Neural progenitor cell (in vitro differentiated cells): Measurements from ENCODE around the gene UBAC1. TPM values are rescaled to one million over a fixed set of nuclear protein-coding genes. Genes with fewer than 3 reads are reported as not detected.

ENCODE experiments used
- DNase-seq: peaks from one replicate; pipeline ENCODE4 v3.0.0-alpha.2; 2016; ENCODE audit warnings: low spot score
- H2AFZ ChIP-seq: fragments of 200-600 bp; sonication (generic); replicated peaks from 2 replicates; pipeline ENCODE4 v1.6.1; 2016; ENCODE audit warnings: antibody characterized with exemption
- H3F3A ChIP-seq: fragments of 200-600 bp; sonication (generic); 2 replicates; pipeline ENCODE4 v1.6.1; 2016; ENCODE audit warnings: antibody characterized with exemption, low read depth
- H3K27ac ChIP-seq: fragments of 200-600 bp; sonication (generic); 2 replicates; pipeline ENCODE4 v1.5.1; 2016; ENCODE audit warnings: mild to moderate bottlenecking
- H3K27me3 ChIP-seq: fragments of 200-600 bp; sonication (generic); 2 replicates; pipeline ENCODE4 v1.6.1; 2016; ENCODE audit warnings: mild to moderate bottlenecking, moderate library complexity
- H3K36me3 ChIP-seq: fragments of 200-600 bp; sonication (generic); 2 replicates; pipeline ENCODE4 v1.5.1; 2016
- H3K4me1 ChIP-seq: fragments of 200-600 bp; sonication (generic); 2 replicates; pipeline ENCODE4 v1.6.1; 2016; ENCODE audit warnings: mixed run types
- H3K4me2 ChIP-seq: fragments of 200-600 bp; sonication (generic); 2 replicates; pipeline ENCODE4 v1.6.1; 2016
- H3K4me3 ChIP-seq: fragments of 200-600 bp; sonication (generic); 2 replicates; pipeline ENCODE4 v1.5.1; 2016
- H3K79me2 ChIP-seq: fragments of 200-600 bp; sonication (generic); 2 replicates; pipeline ENCODE4 v1.6.1; 2016; ENCODE audit warnings: low read depth
- H3K9ac ChIP-seq: fragments of 200-600 bp; sonication (generic); 2 replicates; pipeline ENCODE4 v1.6.1; 2016
- H3K9me3 ChIP-seq: fragments of 200-600 bp; sonication (generic); 2 replicates; pipeline ENCODE4 v1.5.1; 2016; ENCODE audit warnings: low read depth
- H4K20me1 ChIP-seq: fragments of 200-600 bp; sonication (generic); 2 replicates; pipeline ENCODE4 v1.6.1; 2016; ENCODE audit warnings: low read depth
- H3K27ac Mint-ChIP-seq: 3 replicates; pipeline ENCODE4 v1.8.0; 2021; ENCODE audit warnings: mixed read lengths
- H3K27me3 Mint-ChIP-seq: 2 replicates; pipeline ENCODE4 v1.8.0; 2022; ENCODE audit warnings: low read depth, mild to moderate bottlenecking, inconsistent platforms, moderate library complexity, mixed read lengths; ENCODE audit not compliant: insufficient read depth
- H3K36me3 Mint-ChIP-seq: 3 replicates; pipeline ENCODE4 v1.8.0; 2021; ENCODE audit warnings: mixed read lengths
- H3K4me1 Mint-ChIP-seq: 3 replicates; pipeline ENCODE4 v1.8.0; 2021; ENCODE audit warnings: mixed read lengths
- H3K4me3 Mint-ChIP-seq: 3 replicates; pipeline ENCODE4 v1.8.0; 2021; ENCODE audit warnings: mild to moderate bottlenecking, moderate library complexity, mixed read lengths
- H3K9me3 Mint-ChIP-seq: 3 replicates; pipeline ENCODE4 v1.8.0; 2020; ENCODE audit warnings: mixed read lengths
- CTCF ChIP-seq: fragments of 200-600 bp; sonication (generic); IDR thresholded peaks from 2 replicates; pipeline ENCODE4 v1.5.1; 2017; ENCODE audit warnings: antibody characterized with exemption, mild to moderate bottlenecking
- EZH2 ChIP-seq: fragments of 200-600 bp; sonication (generic); IDR thresholded peaks from 2 replicates; pipeline ENCODE4 v1.6.1; 2017; ENCODE audit warnings: antibody characterized with exemption, mild to moderate bottlenecking, moderate library complexity
- EZH2phosphoT487 ChIP-seq: fragments of 200-600 bp; sonication (generic); IDR thresholded peaks from 2 replicates; pipeline ENCODE4 v1.6.1; 2017; ENCODE audit warnings: antibody characterized with exemption
- total RNA-seq: library from RNA; depleted of rRNA; stranded (reverse); fragments of >200 nt; gene quantifications from 2 replicates; pipeline ENCODE4 v1.2.3, GENCODE V29; 2015; ENCODE audit warnings: low replicate concordance

Gene UBAC1
- total RNA-seq, 1 donor from 2014 or later: 66.0 TPM

GRCh38 chr9:135902655-135903357 is 58.4 kb downstream of the UBAC1 start:
- H3K27ac Mint-ChIP-seq: no peak overlapping the region
- DNase-seq: no peak
- Histone ChIP-seq H3F3A (peaks cover 10% of the 10 kb centered on the region), H3K9ac (no peak overlapping the region), H2AFZ (no peak overlapping the region), H3K27me3 (no peaks in the 10 kb centered on the region), H3K4me2 (peak overlapping the region; percentile 60), H3K79me2 (peaks cover 92% of the 10 kb centered on the region), H4K20me1 (peaks cover 52% of the 10 kb centered on the region), H3K9me3 (peaks cover 7% of the 10 kb centered on the region), H3K27ac (no peak overlapping the region), H3K4me1 (peaks cover 27% of the 10 kb centered on the region), H3K4me3 (no peak overlapping the region), H3K36me3 (peaks cover 7% of the 10 kb centered on the region)
- no peak overlapping the region for H3K4me3 Mint-ChIP-seq
- no peaks in the 10 kb centered on the region for H3K27me3 Mint-ChIP-seq
- TF ChIP-seq CTCF (no peak), EZH2phosphoT487 (no peak), EZH2 (no peak)
- H3K9me3 Mint-ChIP-seq: peaks cover 63% of the 10 kb centered on the region
- H3K36me3 Mint-ChIP-seq: peaks cover 71% of the 10 kb centered on the region
- H3K4me1 Mint-ChIP-seq: peaks cover 15% of the 10 kb centered on the region

- peaks cover 15% of the 10 kb centered on the region for H3K4me1 Mint-ChIP-seq
- H3K9me3 Mint-ChIP-seq: peaks cover 70% of the 10 kb centered on the region
- no peak overlapping the region for H3K4me3 ChIP-seq
- H3K36me3 Mint-ChIP-seq: peaks cover 77% of the 10 kb centered on the region
- peaks cover 7% of the 10 kb centered on the region for H3K9me3 ChIP-seq
- H4K20me1 ChIP-seq: peaks cover 57% of the 10 kb centered on the region
- H3K4me1 ChIP-seq: peaks cover 27% of the 10 kb centered on the region
- H3K36me3 ChIP-seq: peaks cover 7% of the 10 kb centered on the region
- no peak overlapping the region for H3K27ac ChIP-seq
- peaks cover 100% of the 10 kb centered on the region for H3K79me2 ChIP-seq
- no peak overlapping the region for H2AFZ ChIP-seq
- peaks cover 10% of the 10 kb centered on the region for H3F3A ChIP-seq
- no peak overlapping the region for H3K27ac Mint-ChIP-seq
- no peaks in the 10 kb centered on the region for H3K27me3 Mint-ChIP-seq
- no peak for DNase-seq
- TF ChIP-seq CTCF (no peak), EZH2 (no peak), EZH2phosphoT487 (no peak)
- no peak overlapping the region for H3K9ac ChIP-seq
- H3K4me2 ChIP-seq: no peak overlapping the region
- no peaks in the 10 kb centered on the region for H3K27me3 ChIP-seq
- no peak overlapping the region for H3K4me3 Mint-ChIP-seq
Observed at GRCh38 chr9:135901826-135902225, 59.3 kb downstream of the UBAC1 start.

GRCh38 chr9:135901031-135901758 is 60.0 kb downstream of the UBAC1 start:
- H3K27ac Mint-ChIP-seq: no peak overlapping the region
- Histone ChIP-seq H3K27ac (no peak overlapping the region), H4K20me1 (peaks cover 54% of the 10 kb centered on the region), H3K4me1 (peaks cover 27% of the 10 kb centered on the region), H3K4me2 (no peak overlapping the region), H3K9ac (no peak overlapping the region), H3K27me3 (no peaks in the 10 kb centered on the region), H3K79me2 (peaks cover 100% of the 10 kb centered on the region), H2AFZ (no peak overlapping the region), H3F3A (peaks cover 7% of the 10 kb centered on the region), H3K9me3 (peaks cover 7% of the 10 kb centered on the region), H3K36me3 (peaks cover 7% of the 10 kb centered on the region), H3K4me3 (no peak overlapping the region)
- peaks cover 81% of the 10 kb centered on the region for H3K36me3 Mint-ChIP-seq
- DNase-seq: no peak
- peaks cover 14% of the 10 kb centered on the region for H3K4me1 Mint-ChIP-seq
- no peaks in the 10 kb centered on the region for H3K27me3 Mint-ChIP-seq
- no peak for TF ChIP-seq EZH2phosphoT487
- TF ChIP-seq EZH2: no peak
- H3K4me3 Mint-ChIP-seq: no peak overlapping the region
- peaks cover 76% of the 10 kb centered on the region for H3K9me3 Mint-ChIP-seq
